Measurements from ENCODE around the gene CUL4A.
"Not testable (repeated sequence)": the region's sequence is repeated elsewhere in the genome, so short reads cannot be mapped to it uniquely, and the experiment has no call there.

GRCh38 chr13:113314112-113314511 lies 104.7 kb downstream of the CUL4A start:
- TF ChIP-seq OSR1 (CRISPR knock-in tag; IDR thresholded peaks at IDR 0.05); CSRNP3 (CRISPR knock-in tag; IDR thresholded peaks at IDR 0.05); PATZ1 (CRISPR knock-in tag; IDR thresholded peaks at IDR 0.05; ENCODE audit: borderline replicate concordance): not testable (repeated sequence)

Data from SK-N-SH treated with all-trans-retinoic acid at 6 μM for 48 hours (cell line).